Choroid plexus epithelial cell (primary cell): Measurements from ENCODE around the gene CNOT1.

Experiments
- DNase-seq: peaks from one replicate; pipeline ENCODE4 v3.0.0-alpha.2; 2010; ENCODE audit warnings: low read depth
- H3K4me3 ChIP-seq: 2 replicates; pipeline ENCODE4 v1.5.1; 2011; ENCODE audit warnings: low read depth, mild to moderate bottlenecking, control low read depth, low read length, moderate library complexity
- TF ChIP-seq, protein P1 (sequence below): conservative IDR thresholded peaks from 2 replicates; pipeline ENCODE4 v1.5.1; 2011; ENCODE audit warnings: low read depth, mild to moderate bottlenecking, control low read depth, inconsistent platforms, low read length, moderate library complexity

CNOT1 gene

DNA sequence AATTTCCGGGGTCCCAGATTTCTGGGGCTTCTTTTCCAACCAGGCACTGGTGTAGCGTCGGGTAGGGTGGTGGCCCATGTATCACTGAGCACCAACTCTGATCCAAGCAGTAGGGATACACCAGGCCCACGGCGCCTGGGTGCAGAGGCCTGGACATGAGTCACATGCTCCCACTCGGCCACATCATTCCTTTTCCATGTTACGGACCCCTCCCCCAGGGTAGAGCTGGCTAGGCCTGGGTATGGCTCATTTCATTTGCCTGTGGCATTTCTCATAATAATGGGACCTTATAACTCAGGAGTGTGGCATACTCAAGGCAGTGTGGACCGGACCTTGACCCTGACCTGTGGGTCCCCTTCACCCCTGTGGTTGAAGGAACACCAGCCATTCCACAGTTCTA is 147.7 kb downstream of the CNOT1 start:
- TF ChIP-seq, protein P1, sequence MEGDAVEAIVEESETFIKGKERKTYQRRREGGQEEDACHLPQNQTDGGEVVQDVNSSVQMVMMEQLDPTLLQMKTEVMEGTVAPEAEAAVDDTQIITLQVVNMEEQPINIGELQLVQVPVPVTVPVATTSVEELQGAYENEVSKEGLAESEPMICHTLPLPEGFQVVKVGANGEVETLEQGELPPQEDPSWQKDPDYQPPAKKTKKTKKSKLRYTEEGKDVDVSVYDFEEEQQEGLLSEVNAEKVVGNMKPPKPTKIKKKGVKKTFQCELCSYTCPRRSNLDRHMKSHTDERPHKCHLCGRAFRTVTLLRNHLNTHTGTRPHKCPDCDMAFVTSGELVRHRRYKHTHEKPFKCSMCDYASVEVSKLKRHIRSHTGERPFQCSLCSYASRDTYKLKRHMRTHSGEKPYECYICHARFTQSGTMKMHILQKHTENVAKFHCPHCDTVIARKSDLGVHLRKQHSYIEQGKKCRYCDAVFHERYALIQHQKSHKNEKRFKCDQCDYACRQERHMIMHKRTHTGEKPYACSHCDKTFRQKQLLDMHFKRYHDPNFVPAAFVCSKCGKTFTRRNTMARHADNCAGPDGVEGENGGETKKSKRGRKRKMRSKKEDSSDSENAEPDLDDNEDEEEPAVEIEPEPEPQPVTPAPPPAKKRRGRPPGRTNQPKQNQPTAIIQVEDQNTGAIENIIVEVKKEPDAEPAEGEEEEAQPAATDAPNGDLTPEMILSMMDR: no peak
- no peak overlapping the region for H3K4me3 ChIP-seq
- DNase-seq: no peak

DNA sequence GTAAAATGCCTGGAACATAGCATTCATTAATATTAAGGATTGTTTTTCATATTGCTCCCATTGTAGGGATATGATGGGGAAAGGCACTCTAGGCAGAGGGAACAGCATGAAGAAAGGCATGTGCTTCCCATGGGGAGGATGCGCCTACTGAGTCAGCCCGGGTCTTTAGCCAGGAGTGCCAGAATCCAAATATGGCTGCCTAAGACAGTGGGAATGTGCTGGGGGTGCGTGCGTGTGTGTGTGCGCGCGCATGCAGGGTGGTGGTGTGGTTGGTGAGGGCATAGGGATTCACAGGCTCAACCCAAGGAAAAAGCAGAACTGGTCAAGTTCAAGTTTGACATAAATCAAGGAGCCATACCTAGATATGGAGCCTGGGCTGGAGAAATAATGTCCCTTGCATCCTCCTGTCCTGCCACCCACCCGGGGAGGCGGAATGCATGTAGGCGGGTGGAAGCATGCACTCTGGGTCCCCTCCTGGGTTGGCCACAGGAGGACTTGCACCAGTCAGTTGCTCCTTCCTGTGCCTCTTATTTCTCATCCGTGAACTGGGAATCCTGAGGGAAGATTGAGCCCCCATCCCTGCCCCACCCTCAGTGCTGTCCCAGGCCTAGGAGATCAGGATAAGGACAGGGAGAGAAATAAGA is 148.3 kb downstream of the CNOT1 start:
- DNase-seq: no peak
- TF ChIP-seq, protein P1: no peak
- no peak overlapping the region for H3K4me3 ChIP-seq

DNA sequence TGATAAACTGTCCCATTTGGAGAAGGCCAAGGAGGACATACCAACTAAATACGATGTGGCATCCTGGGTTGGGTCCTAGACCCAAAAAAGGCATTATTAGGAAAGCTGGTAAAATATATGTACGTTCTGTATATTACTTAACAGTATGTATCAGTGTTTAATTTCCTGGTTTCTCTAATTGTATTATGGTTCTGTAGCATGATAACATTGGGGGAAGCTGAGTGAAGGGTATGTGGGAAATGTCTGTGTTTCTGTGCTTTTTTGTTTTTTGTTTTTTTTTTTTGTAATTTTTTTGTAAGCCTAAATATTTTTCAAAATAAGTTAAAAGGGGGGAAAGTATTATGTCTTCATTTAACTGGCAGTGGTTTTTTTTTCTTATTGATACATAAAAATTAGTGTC is 151.2 kb downstream of the CNOT1 start:
- TF ChIP-seq, protein P1: no peak
- no peak overlapping the region for H3K4me3 ChIP-seq

DNA sequence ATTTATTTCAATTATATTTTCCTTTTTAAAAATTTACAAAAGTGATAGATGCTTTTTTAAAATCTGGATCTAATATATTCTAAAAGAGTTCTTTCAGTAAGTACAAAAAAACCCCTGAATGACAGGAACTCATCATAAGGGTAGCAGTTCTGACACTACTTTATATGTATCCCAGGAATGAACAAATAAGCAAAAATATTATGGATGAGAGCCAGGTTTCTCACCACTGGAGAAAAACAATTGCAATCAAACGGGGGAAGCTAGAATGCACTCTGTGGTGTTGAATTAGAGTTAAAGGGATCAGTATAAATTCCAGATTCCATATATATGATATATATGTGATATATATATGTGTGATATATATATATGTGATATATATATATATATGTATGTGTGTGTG is 152.8 kb downstream of the CNOT1 start:
- no peak overlapping the region for H3K4me3 ChIP-seq
- TF ChIP-seq, protein P1: no peak
- DNase-seq: no peak

More for the DNA sequence above, 151.2 kb downstream of the CNOT1 start:
- DNase-seq: no peak

DNA sequence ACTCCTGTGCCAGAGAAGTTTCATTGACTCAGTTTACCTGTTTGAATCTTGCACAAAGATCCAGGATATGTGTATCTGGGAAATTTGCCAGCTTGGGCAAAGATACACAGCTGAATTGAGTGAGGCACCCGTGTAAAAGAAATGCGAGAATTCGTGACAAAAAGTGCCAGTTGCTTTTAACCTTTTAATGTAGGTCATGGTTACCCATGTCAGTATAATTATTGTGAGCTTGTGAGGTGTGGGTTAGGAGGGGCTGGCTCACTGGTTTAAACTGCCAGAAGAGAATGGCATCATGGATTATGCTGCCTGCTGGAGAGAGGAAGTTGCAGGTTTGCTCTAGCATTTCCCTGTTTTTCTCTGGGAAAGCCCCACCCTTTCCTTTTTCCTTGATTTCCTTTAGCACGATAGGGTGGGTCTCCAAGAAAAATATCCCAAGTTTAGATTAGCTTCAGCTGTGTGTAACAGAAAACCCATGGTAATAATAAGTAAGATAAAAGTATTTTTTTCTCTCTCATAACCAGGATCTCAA is 154.5 kb downstream of the CNOT1 start:
- H3K4me3 ChIP-seq: no peak overlapping the region
- TF ChIP-seq, protein P1: no peak
- no peak for DNase-seq

DNA sequence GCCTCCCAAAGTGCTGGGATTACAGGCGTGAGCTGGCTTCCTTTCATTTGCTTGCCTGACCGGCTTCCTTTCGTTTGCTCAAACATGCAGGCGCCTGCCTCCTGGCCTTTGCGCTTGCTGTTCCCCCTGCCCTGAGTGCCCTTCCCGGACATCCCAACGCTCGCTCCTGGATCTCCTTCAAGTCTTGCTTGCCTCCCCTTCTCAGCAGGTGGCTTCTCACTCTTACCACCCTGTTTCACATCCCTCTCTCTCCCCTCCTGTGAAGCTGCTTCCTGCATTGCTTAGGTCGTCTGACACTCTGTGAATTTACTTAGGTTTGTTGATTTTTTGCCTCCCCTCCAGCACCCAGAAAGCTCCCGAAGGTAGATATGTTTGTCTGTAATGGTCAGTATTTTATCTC is 155.3 kb downstream of the CNOT1 start:
- DNase-seq: no peak
- TF ChIP-seq, protein P1: no peak
- H3K4me3 ChIP-seq: no peak overlapping the region

DNA sequence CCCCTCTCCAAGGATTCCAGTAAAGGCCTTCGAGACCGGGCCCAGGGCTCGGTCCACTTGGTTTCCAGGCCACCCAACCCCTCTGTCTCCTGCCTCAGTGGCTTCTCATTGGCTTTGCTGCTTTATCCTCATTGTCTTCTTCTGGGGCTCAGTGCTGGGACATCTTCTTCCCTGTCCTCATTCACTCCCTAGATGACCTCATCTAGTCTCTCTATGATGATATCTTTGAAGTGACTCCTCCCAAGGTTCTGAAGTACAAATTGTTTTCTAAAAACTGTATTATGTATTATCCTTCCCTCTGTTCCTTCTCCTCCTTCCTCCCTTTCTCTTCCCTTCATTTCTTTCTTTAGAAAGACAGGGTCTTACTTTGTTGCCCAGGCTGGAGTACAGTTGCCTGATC is 156.8 kb downstream of the CNOT1 start:
- H3K4me3 ChIP-seq: no peak overlapping the region
- no peak for DNase-seq
- TF ChIP-seq, protein P1: no peak
